ENCODE results near the gene RIBC1.

DNA sequence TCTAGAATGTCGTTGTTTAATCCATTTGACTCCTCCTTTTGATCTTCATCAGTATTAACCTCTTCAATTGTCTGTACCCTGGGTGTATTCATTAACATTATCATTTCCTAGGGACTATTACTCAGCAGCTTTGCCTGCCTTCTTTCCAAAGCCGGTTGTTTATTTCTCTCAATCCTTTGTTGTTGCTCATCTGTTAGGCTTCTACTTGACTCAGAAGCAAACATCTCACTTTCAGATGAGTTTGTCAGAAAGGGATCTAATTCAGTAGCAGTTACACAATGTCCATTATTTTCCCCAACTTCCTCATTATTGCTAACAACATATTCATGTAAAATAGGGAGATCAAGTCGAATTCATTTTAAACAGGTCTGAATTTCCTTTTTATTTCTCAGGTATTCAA, 33.6 kb downstream of the RIBC1 start:
- TF ChIP-seq, protein P1, sequence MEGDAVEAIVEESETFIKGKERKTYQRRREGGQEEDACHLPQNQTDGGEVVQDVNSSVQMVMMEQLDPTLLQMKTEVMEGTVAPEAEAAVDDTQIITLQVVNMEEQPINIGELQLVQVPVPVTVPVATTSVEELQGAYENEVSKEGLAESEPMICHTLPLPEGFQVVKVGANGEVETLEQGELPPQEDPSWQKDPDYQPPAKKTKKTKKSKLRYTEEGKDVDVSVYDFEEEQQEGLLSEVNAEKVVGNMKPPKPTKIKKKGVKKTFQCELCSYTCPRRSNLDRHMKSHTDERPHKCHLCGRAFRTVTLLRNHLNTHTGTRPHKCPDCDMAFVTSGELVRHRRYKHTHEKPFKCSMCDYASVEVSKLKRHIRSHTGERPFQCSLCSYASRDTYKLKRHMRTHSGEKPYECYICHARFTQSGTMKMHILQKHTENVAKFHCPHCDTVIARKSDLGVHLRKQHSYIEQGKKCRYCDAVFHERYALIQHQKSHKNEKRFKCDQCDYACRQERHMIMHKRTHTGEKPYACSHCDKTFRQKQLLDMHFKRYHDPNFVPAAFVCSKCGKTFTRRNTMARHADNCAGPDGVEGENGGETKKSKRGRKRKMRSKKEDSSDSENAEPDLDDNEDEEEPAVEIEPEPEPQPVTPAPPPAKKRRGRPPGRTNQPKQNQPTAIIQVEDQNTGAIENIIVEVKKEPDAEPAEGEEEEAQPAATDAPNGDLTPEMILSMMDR (conservative IDR thresholded peaks at IDR 0.05; ENCODE audit: low read length), result no peak
- TF ChIP-seq EZH2phosphoT487 (IDR thresholded peaks at IDR 0.05; ENCODE audit: borderline replicate concordance, low read depth, low read length), result no peak
